Epithelial cell of proximal tubule (primary cell): ENCODE data around the gene TSPAN18. TPM values are rescaled to one million over a fixed set of nuclear protein-coding genes. Genes with fewer than 3 reads are reported as not detected.

Experiments used
- DNase-seq: peaks from one replicate; pipeline ENCODE4 v3.0.0-alpha.2; 2011; ENCODE audit warnings: low read depth
- H3K4me3 ChIP-seq: 2 replicates; pipeline ENCODE4 v1.5.1; 2011; ENCODE audit warnings: low read depth, mild to moderate bottlenecking, low read length
- total RNA-seq: library from RNA; depleted of rRNA; stranded (reverse); fragments of >200 nt; gene quantifications from 2 replicates; pipeline ENCODE4 v1.2.3, GENCODE V29; 2015
- TF ChIP-seq, protein P1 (sequence below): conservative IDR thresholded peaks from 2 replicates; pipeline ENCODE4 v1.5.1; 2012; ENCODE audit warnings: low read depth, mild to moderate bottlenecking, low read length

Gene TSPAN18
- total RNA-seq, 1 donor from 2014 or later = 1.6 TPM

DNA sequence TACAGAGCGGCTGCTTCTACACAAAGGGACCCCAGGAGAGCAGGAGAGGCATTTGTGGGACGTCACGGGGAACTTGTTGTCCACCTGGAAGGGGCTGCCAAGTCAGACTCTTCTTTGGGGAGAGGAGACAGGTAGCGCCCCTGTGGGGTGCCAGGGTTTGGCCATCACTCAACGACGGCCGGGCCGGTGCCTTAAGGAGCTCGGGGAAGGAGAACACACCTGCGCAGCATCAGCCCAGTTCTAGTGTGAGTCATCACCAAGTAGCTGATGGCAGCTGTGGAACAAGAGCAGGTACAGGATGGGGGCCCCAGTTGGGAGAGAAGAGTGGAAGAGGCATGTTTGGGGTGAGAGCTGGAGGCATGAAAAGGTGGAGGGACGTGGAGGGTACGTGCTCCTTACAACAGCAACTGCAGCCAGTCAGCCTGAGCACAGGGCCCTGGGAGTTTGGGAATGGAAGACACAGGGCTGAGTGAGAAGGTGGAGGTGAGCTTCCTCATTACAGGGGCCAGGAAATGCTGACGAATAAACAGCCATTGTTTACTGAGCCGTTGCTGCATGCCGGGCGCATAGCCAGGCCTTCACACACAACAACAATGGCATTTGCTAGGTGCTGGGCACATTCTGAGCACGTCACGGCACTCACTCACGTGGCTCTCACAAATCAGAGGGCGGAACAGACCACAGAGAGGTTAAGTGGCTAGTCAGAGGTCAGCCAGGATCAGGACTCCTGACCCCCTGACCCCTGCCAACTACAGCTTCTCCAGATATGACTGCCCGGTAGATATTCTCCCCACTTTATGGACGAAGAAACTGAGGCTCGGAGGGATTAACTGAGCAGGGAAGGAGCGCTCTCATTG is 253.0 kb downstream of the TSPAN18 start:
- H3K4me3 ChIP-seq = no peak overlapping the region
- DNase-seq = peak; percentile 22
- TF ChIP-seq, protein P1, sequence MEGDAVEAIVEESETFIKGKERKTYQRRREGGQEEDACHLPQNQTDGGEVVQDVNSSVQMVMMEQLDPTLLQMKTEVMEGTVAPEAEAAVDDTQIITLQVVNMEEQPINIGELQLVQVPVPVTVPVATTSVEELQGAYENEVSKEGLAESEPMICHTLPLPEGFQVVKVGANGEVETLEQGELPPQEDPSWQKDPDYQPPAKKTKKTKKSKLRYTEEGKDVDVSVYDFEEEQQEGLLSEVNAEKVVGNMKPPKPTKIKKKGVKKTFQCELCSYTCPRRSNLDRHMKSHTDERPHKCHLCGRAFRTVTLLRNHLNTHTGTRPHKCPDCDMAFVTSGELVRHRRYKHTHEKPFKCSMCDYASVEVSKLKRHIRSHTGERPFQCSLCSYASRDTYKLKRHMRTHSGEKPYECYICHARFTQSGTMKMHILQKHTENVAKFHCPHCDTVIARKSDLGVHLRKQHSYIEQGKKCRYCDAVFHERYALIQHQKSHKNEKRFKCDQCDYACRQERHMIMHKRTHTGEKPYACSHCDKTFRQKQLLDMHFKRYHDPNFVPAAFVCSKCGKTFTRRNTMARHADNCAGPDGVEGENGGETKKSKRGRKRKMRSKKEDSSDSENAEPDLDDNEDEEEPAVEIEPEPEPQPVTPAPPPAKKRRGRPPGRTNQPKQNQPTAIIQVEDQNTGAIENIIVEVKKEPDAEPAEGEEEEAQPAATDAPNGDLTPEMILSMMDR = no peak

DNA sequence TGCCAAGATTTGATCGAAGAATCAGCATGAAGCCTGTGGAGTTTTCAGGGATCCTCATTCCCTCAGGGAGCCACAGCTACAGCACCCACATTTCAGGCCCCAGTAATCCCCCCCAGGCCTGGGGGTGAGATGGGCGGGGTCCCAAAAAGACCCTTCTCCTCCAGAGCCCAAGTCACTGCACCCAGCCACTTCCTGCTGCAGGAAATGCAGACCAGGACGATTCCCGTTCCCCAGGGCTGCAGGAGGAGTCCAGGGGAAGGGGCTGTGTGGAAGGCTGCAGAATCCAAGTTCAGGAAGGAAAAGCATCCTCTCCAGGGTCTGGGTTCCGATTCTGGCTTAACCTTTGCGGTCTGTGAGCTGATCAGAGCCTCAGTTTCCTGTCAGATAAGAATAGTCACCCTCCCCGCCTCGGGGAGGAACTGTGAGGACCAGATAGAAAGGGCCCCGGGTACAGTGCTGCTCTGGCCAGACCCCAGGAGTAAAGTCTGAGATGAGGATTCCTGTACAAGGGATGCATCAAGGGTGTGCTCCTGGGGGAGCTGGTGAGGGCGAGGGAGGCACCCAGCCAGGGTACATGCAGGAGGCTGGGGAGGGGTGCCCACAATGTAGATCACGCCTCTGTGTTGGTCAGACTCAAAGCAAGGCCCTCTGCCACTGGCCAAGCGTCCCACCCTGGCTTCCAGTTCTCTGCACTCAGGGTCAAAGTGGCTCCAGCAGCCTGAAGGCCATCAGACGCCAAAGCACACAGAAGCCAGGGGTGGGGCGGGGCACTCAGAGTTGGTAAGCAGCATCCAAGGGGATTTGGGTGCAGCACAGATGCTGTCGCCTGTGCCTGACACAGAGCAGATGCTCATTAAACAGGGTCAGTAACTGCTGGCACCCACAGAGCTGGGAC is 254.0 kb downstream of the TSPAN18 start:
- no peak overlapping the region for H3K4me3 ChIP-seq
- TF ChIP-seq, protein P1 = no peak
- no peak for DNase-seq

Other genes with a start within 250 kb of the TSPAN18 start
- 9.1 and 14.2 TPM in 2 replicates for gene CD82, start 161.3 kb upstream of the TSPAN18 start, total RNA-seq
- gene TP53I11, start 223.9 kb downstream of the TSPAN18 start, total RNA-seq = 8.0 and 34.4 TPM in 2 replicates